GM12878 (cell line): Measurements from ENCODE around the gene EHBP1. TPM values are rescaled to one million over a fixed set of nuclear protein-coding genes. Genes with fewer than 3 reads are reported as not detected.

Experiments used
- HDGF ChIP-seq: fragments of 450-650 bp; IDR thresholded peaks from 2 replicates; pipeline ENCODE4 v1.6.1; 2016; ENCODE audit warnings: antibody characterized with exemption
- NRF1 ChIP-seq: conservative IDR thresholded peaks from 2 replicates; pipeline ENCODE4 v1.6.1; 2011; ENCODE audit warnings: mild to moderate bottlenecking, low read depth, low read length, improper control_type of control experiment
- RAD51 ChIP-seq: fragments of 450-650 bp; IDR thresholded peaks from 2 replicates; pipeline ENCODE4 v1.6.1; 2016; ENCODE audit warnings: moderate library complexity, mild to moderate bottlenecking, inconsistent platforms
- polyA plus RNA-seq, 11 experiments: library from polyadenylated mRNA; depleted of rRNA in 4 of 11; unstranded in 6 of 11; stranded (reverse) in 5 of 11; fragments of >200 nt; fragmentation: Nextera tagmentation in 4 of 11; fragmentation: Illumina TruSeq in 1 of 11; extraction: Ambion mirVana in 4 of 11; extraction: Trizol in 1 of 11; gene quantifications; 1 replicate in 1 of 11; 2 replicates in 10 of 11; pipeline versions ENCODE4 v1.2.1 to v1.2.3, GENCODE V29; 2011 to 2016; ENCODE audit warnings: inconsistent platforms in 2 of 11, missing spikeins in 2 of 11, low read depth in 1 of 11
- total RNA-seq, 4 experiments: library from RNA; depleted of rRNA in 3 of 4; stranded (reverse); fragments of >200 nt in 3 of 4; fragmentation: Illumina TruSeq in 1 of 4; extraction: Trizol in 1 of 4; gene quantifications; 2 replicates each; pipeline versions ENCODE4 v1.2.1 to v1.2.3, GENCODE V29; 2013 to 2021
- TF ChIP-seq, protein P1 (sequence below): IDR thresholded peaks from 2 replicates; pipeline ENCODE4 v1.6.1; 2012; ENCODE audit warnings: improper control_type of control experiment, low read depth, low read length; ENCODE audit not compliant: insufficient replicate concordance

EHBP1 gene
- total and polyA plus RNA-seq, 10 of the 15 experiments (the other 5 are each of a cell fraction or from before 2014, with no cell fraction given), result 5.7 to 26.1 (median 13.6) TPM

DNA sequence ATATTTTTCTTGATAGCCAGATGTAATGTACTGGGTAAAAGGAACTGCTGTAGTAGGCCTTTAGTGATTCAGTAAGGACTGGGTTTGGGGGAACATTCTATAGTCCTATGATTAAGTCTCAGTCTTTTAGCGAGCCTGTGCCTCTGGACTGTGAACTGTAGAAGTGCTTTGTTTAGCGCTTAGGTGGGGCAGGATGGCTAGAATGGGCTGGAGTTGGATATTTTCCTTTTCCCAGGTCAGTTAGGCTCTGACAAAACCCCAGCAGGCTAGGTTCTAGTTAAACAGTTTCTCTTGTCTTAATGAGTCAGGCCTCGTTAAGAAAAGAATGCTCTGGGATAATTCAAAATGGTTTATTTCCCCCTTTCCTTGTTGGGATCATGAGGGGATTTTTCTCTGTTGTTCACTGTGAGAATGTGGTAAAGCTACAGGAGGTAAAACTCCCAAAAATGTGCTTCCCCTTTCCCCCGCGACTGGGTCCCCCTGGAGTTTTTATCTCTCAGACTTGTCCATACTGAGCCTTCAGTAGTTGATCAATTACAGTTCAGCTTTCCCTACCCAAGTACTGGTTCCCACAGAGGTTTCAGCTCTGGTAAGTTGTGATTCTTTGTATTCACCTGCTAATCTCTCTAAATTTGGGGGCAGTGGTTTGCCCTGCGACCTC lies 31.5 kb downstream of the EHBP1 start (continued):
- TF ChIP-seq, protein P1, sequence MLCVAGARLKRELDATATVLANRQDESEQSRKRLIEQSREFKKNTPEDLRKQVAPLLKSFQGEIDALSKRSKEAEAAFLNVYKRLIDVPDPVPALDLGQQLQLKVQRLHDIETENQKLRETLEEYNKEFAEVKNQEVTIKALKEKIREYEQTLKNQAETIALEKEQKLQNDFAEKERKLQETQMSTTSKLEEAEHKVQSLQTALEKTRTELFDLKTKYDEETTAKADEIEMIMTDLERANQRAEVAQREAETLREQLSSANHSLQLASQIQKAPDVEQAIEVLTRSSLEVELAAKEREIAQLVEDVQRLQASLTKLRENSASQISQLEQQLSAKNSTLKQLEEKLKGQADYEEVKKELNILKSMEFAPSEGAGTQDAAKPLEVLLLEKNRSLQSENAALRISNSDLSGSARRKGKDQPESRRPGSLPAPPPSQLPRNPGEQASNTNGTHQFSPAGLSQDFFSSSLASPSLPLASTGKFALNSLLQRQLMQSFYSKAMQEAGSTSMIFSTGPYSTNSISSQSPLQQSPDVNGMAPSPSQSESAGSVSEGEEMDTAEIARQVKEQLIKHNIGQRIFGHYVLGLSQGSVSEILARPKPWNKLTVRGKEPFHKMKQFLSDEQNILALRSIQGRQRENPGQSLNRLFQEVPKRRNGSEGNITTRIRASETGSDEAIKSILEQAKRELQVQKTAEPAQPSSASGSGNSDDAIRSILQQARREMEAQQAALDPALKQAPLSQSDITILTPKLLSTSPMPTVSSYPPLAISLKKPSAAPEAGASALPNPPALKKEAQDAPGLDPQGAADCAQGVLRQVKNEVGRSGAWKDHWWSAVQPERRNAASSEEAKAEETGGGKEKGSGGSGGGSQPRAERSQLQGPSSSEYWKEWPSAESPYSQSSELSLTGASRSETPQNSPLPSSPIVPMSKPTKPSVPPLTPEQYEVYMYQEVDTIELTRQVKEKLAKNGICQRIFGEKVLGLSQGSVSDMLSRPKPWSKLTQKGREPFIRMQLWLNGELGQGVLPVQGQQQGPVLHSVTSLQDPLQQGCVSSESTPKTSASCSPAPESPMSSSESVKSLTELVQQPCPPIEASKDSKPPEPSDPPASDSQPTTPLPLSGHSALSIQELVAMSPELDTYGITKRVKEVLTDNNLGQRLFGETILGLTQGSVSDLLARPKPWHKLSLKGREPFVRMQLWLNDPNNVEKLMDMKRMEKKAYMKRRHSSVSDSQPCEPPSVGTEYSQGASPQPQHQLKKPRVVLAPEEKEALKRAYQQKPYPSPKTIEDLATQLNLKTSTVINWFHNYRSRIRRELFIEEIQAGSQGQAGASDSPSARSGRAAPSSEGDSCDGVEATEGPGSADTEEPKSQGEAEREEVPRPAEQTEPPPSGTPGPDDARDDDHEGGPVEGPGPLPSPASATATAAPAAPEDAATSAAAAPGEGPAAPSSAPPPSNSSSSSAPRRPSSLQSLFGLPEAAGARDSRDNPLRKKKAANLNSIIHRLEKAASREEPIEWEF, result peak; percentile 96
- no peak for TF ChIP-seq HDGF
- no peak for TF ChIP-seq NRF1
- TF ChIP-seq RAD51, result no peak
- TF ChIP-seq, all 136 proteins: peak for 17
